ENCODE data around the gene NT5DC1. TPM values are rescaled to one million over a fixed set of nuclear protein-coding genes. Genes with fewer than 3 reads are reported as not detected.

The NT5DC1 gene
- polyA plus RNA-seq, 2 of the 4 experiments (the other 2 are of a cell fraction): 26.9 to 31.5 TPM

- 72% methylated on average over 1 of the region's 1 CpG for WGBS (ENCODE audit: missing lambda C conversion rate)
- CTCF ChIA-PET: no interaction called here
These were observed 4.0 kb downstream of the NT5DC1 start for GRCh38 chr6:116104636-116105035.

GRCh38 chr6:116105247-116105646, 4.6 kb downstream of the NT5DC1 start:
- Histone ChIP-seq H3K4me2 (no peak overlapping the region; the same call in 2 of the 3 replicates), H3K4me1 (peaks cover 27% of the 10 kb centered on the region), H3K9me3 (no peaks in the 10 kb centered on the region), H3K27ac (no peak overlapping the region), H3K4me3 (no peak overlapping the region)
- DNase-seq (ENCODE audit: low read depth in 1 of 2, low spot score in 1 of 2) (no peak), ATAC-seq (no peak), FAIRE-seq (no peak)
- TF ChIP-seq TP53 (CRISPR knock-in tag; IDR thresholded peaks at IDR 0.05) (no peak), MAX (IDR thresholded peaks at IDR 0.05) (no peak), HOXA7 (CRISPR knock-in tag; IDR thresholded peaks at IDR 0.05) (no peak), JUN (IDR thresholded peaks at IDR 0.05) (no peak), REST (IDR thresholded peaks at IDR 0.05) (no peak), FOSB (CRISPR knock-in tag; IDR thresholded peaks at IDR 0.05) (no peak), HOXB13 (CRISPR knock-in tag; IDR thresholded peaks at IDR 0.05; ENCODE audit: low read depth) (no peak), EP300 (IDR thresholded peaks at IDR 0.05) (no peak), EHF (CRISPR knock-in tag; IDR thresholded peaks at IDR 0.05) (no peak), BCL3 (IDR thresholded peaks at IDR 0.05) (no peak), RCOR1 (IDR thresholded peaks at IDR 0.05; ENCODE audit: low read depth, low read length) (no peak), PBX3 (IDR thresholded peaks at IDR 0.05) (no peak), CBX2 (IDR thresholded peaks at IDR 0.05; ENCODE audit: borderline replicate concordance, low read depth) (no peak), ZFP36 (IDR thresholded peaks at IDR 0.05; ENCODE audit: borderline replicate concordance, partially characterized antibody) (no peak)
- POLR2A ChIA-PET: no interaction called here
- 74% methylated on average over 3 of the region's 3 CpGs for WGBS (ENCODE audit: missing lambda C conversion rate)
- CTCF ChIA-PET: no interaction called here

More at GRCh38 chr6:116104636-116105035, 4.0 kb downstream of the NT5DC1 start:
- H3K4me1 ChIP-seq: peaks cover 31% of the 10 kb centered on the region
- no peak for FAIRE-seq
- no peaks in the 10 kb centered on the region for H3K9me3 ChIP-seq
- H3K4me3 ChIP-seq: no peak overlapping the region
- ATAC-seq: no peak
- DNase-seq (ENCODE audit: low read depth in 1 of 2, low spot score in 1 of 2): no peak
- POLR2A ChIA-PET: no interaction called here
- no peak for TF ChIP-seq MYC (IDR thresholded peaks at IDR 0.05; ENCODE audit: borderline replicate concordance, low read length)
- TF ChIP-seq PHF8 (IDR thresholded peaks at IDR 0.05; ENCODE audit: borderline replicate concordance, low read depth): no peak
- TF ChIP-seq REST (IDR thresholded peaks at IDR 0.05): no peak
- TF ChIP-seq EP300 (IDR thresholded peaks at IDR 0.05): no peak
- no peak for TF ChIP-seq HES2 (IDR thresholded peaks at IDR 0.05)
- no peak for TF ChIP-seq NR3C1 (IDR thresholded peaks at IDR 0.05)
- no peak for TF ChIP-seq ZFP36 (IDR thresholded peaks at IDR 0.05; ENCODE audit: borderline replicate concordance, partially characterized antibody)
- no peak for TF ChIP-seq ZNF302 (CRISPR knock-in tag; IDR thresholded peaks at IDR 0.05)
- TF ChIP-seq CEBPB (IDR thresholded peaks at IDR 0.05): no peak
- no peak for TF ChIP-seq NFE2L2 (conservative IDR thresholded peaks at IDR 0.05; ENCODE audit: low read length)
- TF ChIP-seq RFX5 (IDR thresholded peaks at IDR 0.05): no peak
- TF ChIP-seq JUN (IDR thresholded peaks at IDR 0.05): no peak
- TF ChIP-seq CHD4 (IDR thresholded peaks at IDR 0.05; ENCODE audit: borderline replicate concordance): no peak
- TF ChIP-seq EHMT2 (IDR thresholded peaks at IDR 0.05; ENCODE audit: low read depth): no peak
- TF ChIP-seq RAD21 (conservative IDR thresholded peaks at IDR 0.05 in 1 of 2, IDR thresholded peaks at IDR 0.05 in 1 of 2): no peak
- no peak overlapping the region for H3K27ac ChIP-seq
- H3K4me2 ChIP-seq: no peak overlapping the region

All from A549 (cell line).